ENCODE measurements around the gene LRMDA. TPM values are rescaled to one million over a fixed set of nuclear protein-coding genes. Genes with fewer than 3 reads are reported as not detected.
A peak's percentile ranks its signal among the peaks of the same experiment; 100 is the strongest.

The LRMDA gene
- total RNA-seq, 1 experiment from 2014 or later: 4.8 TPM

GRCh38 chr10:75398692-75399460 is 32.5 kb upstream of the LRMDA start:
- peaks cover 15 to 53% of the 10 kb centered on the region in 2 experiments; a peak in 3 of 4 replicates for H3K4me1 ChIP-seq (ENCODE audit: control insufficient read depth in 1 of 2, insufficient read depth in 2 of 2, low read length in 2 of 2)
- no TSS peak for BruUV-seq (replicated peaks)
- H3K36me3 ChIP-seq (ENCODE audit: control insufficient read depth in 1 of 2, insufficient read depth in 2 of 2, low read length in 2 of 2): peaks cover 0 to 12% of the 10 kb centered on the region in 2 experiments; a peak in 2 of 4 replicates
- H3K9me2 ChIP-seq (ENCODE audit: insufficient read depth): no peaks in the 10 kb centered on the region
- TF ChIP-seq CBX3 (IDR thresholded peaks at IDR 0.05; ENCODE audit: low read depth) (no peak), RAD21 (IDR thresholded peaks at IDR 0.05; ENCODE audit: low read depth) (no peak)
- peaks cover 55% of the 10 kb centered on the region for H3K79me2 ChIP-seq (ENCODE audit: insufficient read depth, low read length)
- intact Hi-C loops (cut with micrococcal nuclease): no loop called here
- H3K9me3 ChIP-seq (ENCODE audit: control insufficient read depth in 1 of 2, insufficient read depth in 1 of 2, low read depth in 1 of 2, low read length in 2 of 2): no peaks in the 10 kb centered on the region
- H2AFZ ChIP-seq (ENCODE audit: low read depth, low read length, poor library complexity, severe bottlenecking): no peak overlapping the region
- peak overlapping the region; percentile 97; the same call in 1 of the 2 replicates for H3K27ac ChIP-seq (ENCODE audit: low read depth, low read length)
- ChIA-PET POLR2A (interaction anchor here (1.2 kb wide), 1 partner anchor 688 kb away, joined by 3 read pairs; no protein-coding TSS in a partner anchor), CTCF (interaction anchor here (0.8 to 2.4 kb wide), 5 partner anchors 635 to 914 kb away, joined by 3 to 17 read pairs (median 6); no protein-coding TSS in a partner anchor), RAD21 (ENCODE audit: low non-redundant PET in 1 of 2, low total read pairs in 2 of 2, uncharacterized antibody in 2 of 2, unreplicated experiment in 2 of 2) (no interaction called here)
- no peak for DNase-seq (ENCODE audit: low read depth, low spot score)
- peak overlapping the region; percentile 92 for H3K9ac ChIP-seq (ENCODE audit: low read length)
- no peak for ATAC-seq
- H3K4me2 ChIP-seq (ENCODE audit: low read length): peak overlapping the region; percentile 100
- H3K27me3 ChIP-seq (ENCODE audit: insufficient read depth, low read length): no peaks in the 10 kb centered on the region
- no peaks in the 10 kb centered on the region for H4K20me1 ChIP-seq (ENCODE audit: insufficient read depth)
- peak overlapping the region; percentile 93 to 96 for H3K4me3 ChIP-seq (replicated peaks in 1 of 2; ENCODE audit: low read depth in 1 of 2, low read length in 2 of 2)

- Histone ChIP-seq H3K27me3 (ENCODE audit: insufficient read depth, low read length) (no peaks in the 10 kb centered on the region), H3K4me1 (ENCODE audit: control insufficient read depth in 1 of 2, insufficient read depth in 2 of 2, low read length in 2 of 2) (peaks cover 21 to 58% of the 10 kb centered on the region in 2 experiments; a peak in 3 of 4 replicates), H3K36me3 (ENCODE audit: control insufficient read depth in 1 of 2, insufficient read depth in 2 of 2, low read length in 2 of 2) (peaks cover 0 to 12% of the 10 kb centered on the region in 2 experiments; a peak in 2 of 4 replicates), H3K9me3 (ENCODE audit: control insufficient read depth in 1 of 2, insufficient read depth in 1 of 2, low read depth in 1 of 2, low read length in 2 of 2) (no peaks in the 10 kb centered on the region), H3K79me2 (ENCODE audit: insufficient read depth, low read length) (peaks cover 58% of the 10 kb centered on the region), H3K27ac (ENCODE audit: low read depth, low read length) (peak overlapping the region; percentile 97), H3K9ac (ENCODE audit: low read length) (peak overlapping the region; percentile 92), H4K20me1 (ENCODE audit: insufficient read depth) (no peaks in the 10 kb centered on the region), H3K9me2 (ENCODE audit: insufficient read depth) (no peaks in the 10 kb centered on the region), H2AFZ (ENCODE audit: low read depth, low read length, poor library complexity, severe bottlenecking) (no peak overlapping the region), H3K4me3 (replicated peaks in 1 of 2; ENCODE audit: low read depth in 1 of 2, low read length in 2 of 2) (peak overlapping the region; percentile 93 to 96), H3K4me2 (ENCODE audit: low read length) (peak overlapping the region; percentile 100)
- BruUV-seq (replicated peaks): no TSS peak
- ATAC-seq (no peak), DNase-seq (ENCODE audit: low read depth, low spot score) (no peak)
- intact Hi-C loops (cut with micrococcal nuclease): loop anchor here (5.0 kb wide), 1 partner anchor 703 kb away; no protein-coding TSS in a partner anchor
- CTCF ChIA-PET: interaction anchor here (0.8 to 2.4 kb wide), 6 partner anchors 25 to 913 kb away, joined by 4 to 17 read pairs (median 5); no protein-coding TSS in a partner anchor
- RAD21 ChIA-PET (ENCODE audit: low non-redundant PET in 1 of 2, low total read pairs in 2 of 2, uncharacterized antibody in 2 of 2, unreplicated experiment in 2 of 2): interaction anchor here in 1 of 2 experiments (0.7 kb wide), 1 partner anchor 635 kb away, joined by 3 read pairs; no protein-coding TSS in a partner anchor
- POLR2A ChIA-PET: interaction anchor here (0.7 to 1.2 kb wide), 2 partner anchors 688 to 904 kb away, joined by 3 read pairs; no protein-coding TSS in a partner anchor
- TF ChIP-seq ZNF274 (IDR thresholded peaks at IDR 0.05; ENCODE audit: low read depth, low read length) (no peak), MAX (IDR thresholded peaks at IDR 0.05) (no peak), ZFX (IDR thresholded peaks at IDR 0.05) (peak; percentile 49), SRF (IDR thresholded peaks at IDR 0.05; ENCODE audit: low read depth) (no peak), CTCF (IDR thresholded peaks at IDR 0.05 in 2 of 3, conservative IDR thresholded peaks at IDR 0.05 in 1 of 3; ENCODE audit: borderline replicate concordance in 1 of 3, insufficient read depth in 1 of 3, low read depth in 2 of 3, low read length in 2 of 3) (peak in 2 of 3 experiments; percentile 27 to 42; a peak in 1 of 6 replicates), SIN3A (IDR thresholded peaks at IDR 0.05; ENCODE audit: low read depth) (no peak), EZH2phosphoT487 (IDR thresholded peaks at IDR 0.05; ENCODE audit: borderline replicate concordance) (no peak), EZH2 (IDR thresholded peaks at IDR 0.05) (no peak), POLR2A (IDR thresholded peaks at IDR 0.05; ENCODE audit: borderline replicate concordance, extremely low read depth, insufficient read depth, insufficient read length) (no peak), POLR2AphosphoS5 (IDR thresholded peaks at IDR 0.05; ENCODE audit: low read depth, low read length) (peak; percentile 20; the same call in 1 of the 2 replicates), TCF7L2 (IDR thresholded peaks at IDR 0.05; ENCODE audit: borderline replicate concordance, extremely low read depth, insufficient read depth, insufficient read length) (peak; percentile 46), JUND (IDR thresholded peaks at IDR 0.05) (no peak), ELF1 (IDR thresholded peaks at IDR 0.05; ENCODE audit: borderline replicate concordance, low read depth) (no peak)
Observed at GRCh38 chr10:75399461-75400162, 31.8 kb upstream of the LRMDA start.

Data from HCT116 (cell line).